Parathyroid adenoma (tissue), 2 donors: ENCODE results near the gene BGLAP.
A peak's percentile ranks its signal among the peaks of the same experiment; 100 is the strongest.

ENCODE experiments used
- H2AFZ ChIP-seq: fragments of 300-600 bp; sonication (generic); one replicate; pipeline ENCODE4 v1.7.0; 2017; ENCODE audit warnings: antibody characterized with exemption, mild to moderate bottlenecking
- H3K27ac ChIP-seq: fragments of 300-600 bp; sonication (generic); one replicate; pipeline ENCODE4 v1.7.0; 2017
- H3K27me3 ChIP-seq: fragments of 300-600 bp; sonication (generic); one replicate; pipeline ENCODE4 v1.7.0; 2017; ENCODE audit warnings: low read length; ENCODE audit not compliant: control insufficient read depth, insufficient read depth
- H3K36me3 ChIP-seq: fragments of 300-600 bp; sonication (generic); one replicate; pipeline ENCODE4 v1.7.0; 2017; ENCODE audit warnings: low read length; ENCODE audit not compliant: control insufficient read depth, insufficient read depth
- H3K4me1 ChIP-seq: fragments of 300-600 bp; sonication (generic); one replicate; pipeline ENCODE4 v1.7.0; 2017; ENCODE audit warnings: control low read depth
- H3K4me2 ChIP-seq: fragments of 300-600 bp; sonication (generic); one replicate; pipeline ENCODE4 v1.7.0; 2017; ENCODE audit warnings: low read length
- H3K4me3 ChIP-seq: fragments of 300-600 bp; sonication (generic); one replicate; pipeline ENCODE4 v1.7.0; 2017; ENCODE audit warnings: low read depth, low read length
- H3K79me2 ChIP-seq: fragments of 300-600 bp; sonication (generic); one replicate; pipeline ENCODE4 v1.7.0; 2017; ENCODE audit warnings: control low read depth
- H3K9ac ChIP-seq: fragments of 300-600 bp; sonication (generic); one replicate; pipeline ENCODE4 v1.7.0; 2017; ENCODE audit warnings: mild to moderate bottlenecking
- H3K9me3 ChIP-seq: fragments of 300-600 bp; sonication (generic); one replicate; pipeline ENCODE4 v1.7.0; 2017; ENCODE audit warnings: low read length; ENCODE audit not compliant: control insufficient read depth
- TF ChIP-seq, protein P1 (sequence below): fragments of 300-600 bp; sonication (generic); IDR thresholded peaks from one replicate; pipeline ENCODE4 v1.7.0; 2017; ENCODE audit warnings: antibody characterized with exemption, mild to moderate bottlenecking
- donor health status: primary hyperparathyroidism.

The BGLAP gene

DNA sequence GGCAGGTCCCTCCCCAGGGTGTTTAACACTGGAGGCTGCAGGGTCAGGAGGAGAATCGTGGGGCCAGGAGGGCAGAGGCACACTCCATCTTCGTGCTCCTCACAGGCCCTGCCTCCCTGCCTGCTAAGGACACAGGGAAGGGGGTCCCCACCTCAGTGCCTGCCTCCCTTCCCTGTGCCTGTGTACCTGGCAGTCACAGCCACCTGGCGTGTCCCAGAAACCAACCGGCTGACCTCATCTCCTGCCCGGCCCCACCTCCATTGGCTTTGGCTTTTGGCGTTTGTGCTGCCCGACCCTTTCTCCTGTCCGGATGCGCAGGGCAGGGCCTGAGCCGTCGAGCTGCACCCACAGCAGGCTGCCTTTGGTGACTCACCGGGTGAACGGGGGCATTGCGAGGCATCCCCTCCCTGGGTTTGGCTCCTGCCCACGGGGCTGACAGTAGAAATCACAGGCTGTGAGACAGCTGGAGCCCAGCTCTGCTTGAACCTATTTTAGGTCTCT is 623 bp upstream of the BGLAP start:
- Histone ChIP-seq H3K36me3 (no peaks in the 10 kb centered on the region), H2AFZ (no peak overlapping the region), H3K27ac (no peak overlapping the region), H3K4me2 (no peak overlapping the region), H3K4me3 (no peak overlapping the region), H3K9ac (no peak overlapping the region), H3K27me3 (no peaks in the 10 kb centered on the region), H3K9me3 (no peaks in the 10 kb centered on the region), H3K79me2 (no peaks in the 10 kb centered on the region), H3K4me1 (no peaks in the 10 kb centered on the region)
- TF ChIP-seq, protein P1, sequence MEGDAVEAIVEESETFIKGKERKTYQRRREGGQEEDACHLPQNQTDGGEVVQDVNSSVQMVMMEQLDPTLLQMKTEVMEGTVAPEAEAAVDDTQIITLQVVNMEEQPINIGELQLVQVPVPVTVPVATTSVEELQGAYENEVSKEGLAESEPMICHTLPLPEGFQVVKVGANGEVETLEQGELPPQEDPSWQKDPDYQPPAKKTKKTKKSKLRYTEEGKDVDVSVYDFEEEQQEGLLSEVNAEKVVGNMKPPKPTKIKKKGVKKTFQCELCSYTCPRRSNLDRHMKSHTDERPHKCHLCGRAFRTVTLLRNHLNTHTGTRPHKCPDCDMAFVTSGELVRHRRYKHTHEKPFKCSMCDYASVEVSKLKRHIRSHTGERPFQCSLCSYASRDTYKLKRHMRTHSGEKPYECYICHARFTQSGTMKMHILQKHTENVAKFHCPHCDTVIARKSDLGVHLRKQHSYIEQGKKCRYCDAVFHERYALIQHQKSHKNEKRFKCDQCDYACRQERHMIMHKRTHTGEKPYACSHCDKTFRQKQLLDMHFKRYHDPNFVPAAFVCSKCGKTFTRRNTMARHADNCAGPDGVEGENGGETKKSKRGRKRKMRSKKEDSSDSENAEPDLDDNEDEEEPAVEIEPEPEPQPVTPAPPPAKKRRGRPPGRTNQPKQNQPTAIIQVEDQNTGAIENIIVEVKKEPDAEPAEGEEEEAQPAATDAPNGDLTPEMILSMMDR: no peak

DNA sequence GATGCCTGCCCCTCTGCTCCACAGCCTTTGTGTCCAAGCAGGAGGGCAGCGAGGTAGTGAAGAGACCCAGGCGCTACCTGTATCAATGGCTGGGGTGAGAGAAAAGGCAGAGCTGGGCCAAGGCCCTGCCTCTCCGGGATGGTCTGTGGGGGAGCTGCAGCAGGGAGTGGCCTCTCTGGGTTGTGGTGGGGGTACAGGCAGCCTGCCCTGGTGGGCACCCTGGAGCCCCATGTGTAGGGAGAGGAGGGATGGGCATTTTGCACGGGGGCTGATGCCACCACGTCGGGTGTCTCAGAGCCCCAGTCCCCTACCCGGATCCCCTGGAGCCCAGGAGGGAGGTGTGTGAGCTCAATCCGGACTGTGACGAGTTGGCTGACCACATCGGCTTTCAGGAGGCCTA is 754 bp downstream of the BGLAP start:
- Histone ChIP-seq H3K27ac (no peak overlapping the region), H3K4me3 (no peak overlapping the region), H2AFZ (no peak overlapping the region), H3K4me1 (no peaks in the 10 kb centered on the region), H3K9me3 (no peaks in the 10 kb centered on the region), H3K9ac (no peak overlapping the region), H3K79me2 (no peaks in the 10 kb centered on the region), H3K27me3 (no peaks in the 10 kb centered on the region), H3K4me2 (no peak overlapping the region), H3K36me3 (no peaks in the 10 kb centered on the region)
- TF ChIP-seq, protein P1: no peak

DNA sequence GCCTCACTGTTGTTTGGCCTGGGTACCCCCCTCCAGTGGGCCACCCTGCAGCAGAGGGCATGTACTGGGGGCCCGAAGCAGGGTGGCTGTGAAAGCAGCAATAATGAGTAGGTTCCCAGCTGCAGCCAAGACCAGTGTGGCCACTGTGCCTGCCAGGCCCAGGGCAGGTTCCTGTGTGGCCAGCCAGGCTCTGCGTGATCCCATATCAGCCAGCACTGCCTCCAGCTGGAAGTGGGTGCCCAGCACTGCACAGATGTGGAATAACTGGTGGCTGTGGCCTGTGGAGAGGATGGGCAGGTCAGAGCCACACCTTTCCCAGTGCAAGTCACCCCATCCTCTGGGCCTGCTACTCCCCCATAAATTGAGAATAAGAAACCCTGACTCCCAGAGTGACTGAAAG is 2.1 kb downstream of the BGLAP start:
- Histone ChIP-seq H3K36me3 (no peaks in the 10 kb centered on the region), H3K4me3 (no peak overlapping the region), H3K27me3 (no peaks in the 10 kb centered on the region), H3K4me1 (no peaks in the 10 kb centered on the region), H3K9me3 (no peaks in the 10 kb centered on the region), H3K79me2 (no peaks in the 10 kb centered on the region), H3K4me2 (no peak overlapping the region), H3K9ac (no peak overlapping the region), H3K27ac (no peak overlapping the region), H2AFZ (no peak overlapping the region)
- TF ChIP-seq, protein P1: no peak

DNA sequence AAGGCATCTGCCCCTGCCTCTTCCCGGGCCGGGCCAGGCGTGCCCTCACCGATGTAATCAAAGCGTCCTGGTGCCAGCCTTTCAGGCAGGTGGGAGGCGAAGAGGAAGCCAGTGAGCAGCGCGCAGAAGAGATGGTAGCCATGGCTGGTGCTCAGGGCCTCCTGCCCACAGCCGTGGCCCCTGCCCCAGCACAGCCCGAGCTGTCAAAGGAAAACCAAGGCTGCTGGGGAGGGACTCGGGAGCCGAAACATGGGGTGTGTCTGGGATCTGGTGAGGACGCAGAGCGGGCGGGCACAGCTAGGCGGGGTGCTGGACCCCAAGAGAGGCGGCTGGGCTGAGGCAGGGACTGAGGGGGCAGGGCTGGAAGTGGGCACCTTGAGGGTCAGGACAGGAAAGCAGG is 2.7 kb downstream of the BGLAP start:
- Histone ChIP-seq H3K36me3 (no peaks in the 10 kb centered on the region), H3K79me2 (no peaks in the 10 kb centered on the region), H3K27ac (no peak overlapping the region), H3K4me3 (no peak overlapping the region), H2AFZ (no peak overlapping the region), H3K9me3 (no peaks in the 10 kb centered on the region), H3K4me2 (no peak overlapping the region), H3K9ac (no peak overlapping the region), H3K27me3 (no peaks in the 10 kb centered on the region), H3K4me1 (no peaks in the 10 kb centered on the region)
- TF ChIP-seq, protein P1: no peak

DNA sequence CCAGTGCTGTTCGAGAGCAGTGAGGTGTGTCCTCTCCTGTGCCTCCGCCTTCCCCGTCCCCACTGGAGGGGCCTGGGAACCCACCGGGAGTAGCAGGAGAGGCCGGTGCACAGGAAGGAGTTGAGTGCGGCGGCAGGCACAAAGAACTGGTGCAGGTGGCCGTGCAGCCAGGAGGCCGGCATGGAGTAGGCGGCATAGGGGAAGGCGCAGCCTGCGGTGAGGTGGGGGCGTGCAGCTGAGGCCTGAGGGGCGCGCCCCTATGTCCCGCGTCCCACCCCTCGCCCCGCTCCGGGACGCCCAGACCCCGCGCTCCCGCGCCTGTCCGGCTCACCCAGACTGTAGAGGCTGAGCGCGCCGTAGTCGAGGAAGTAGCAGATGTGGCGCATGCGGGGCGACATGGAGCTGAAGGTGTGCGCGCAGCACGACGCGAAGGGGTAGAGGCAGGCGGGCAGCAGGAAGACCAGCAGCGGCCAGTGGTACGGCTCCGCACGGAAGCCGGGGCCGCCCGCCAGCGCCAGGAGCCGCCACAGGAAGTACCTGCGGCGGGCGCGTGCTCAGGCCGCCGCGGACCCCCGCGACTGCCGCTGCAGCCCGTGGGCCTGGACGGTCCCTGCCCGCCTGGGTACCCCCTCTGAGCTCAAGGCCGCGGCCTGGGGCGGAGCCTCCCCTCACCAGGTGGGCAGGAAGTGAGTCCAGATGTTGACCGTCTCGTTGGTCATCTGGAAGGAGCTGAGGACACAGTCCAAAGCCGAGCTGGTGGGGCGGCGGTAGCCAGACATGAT is 3.7 kb downstream of the BGLAP start:
- Histone ChIP-seq H3K4me3 (peak overlapping the region; percentile 11), H2AFZ (no peak overlapping the region), H3K79me2 (no peaks in the 10 kb centered on the region), H3K9me3 (no peaks in the 10 kb centered on the region), H3K4me2 (peak overlapping the region; percentile 51), H3K27ac (no peak overlapping the region), H3K27me3 (no peaks in the 10 kb centered on the region), H3K4me1 (no peaks in the 10 kb centered on the region), H3K36me3 (no peaks in the 10 kb centered on the region), H3K9ac (no peak overlapping the region)
- TF ChIP-seq, protein P1: no peak
